HG03439 (cell line): Measurements from ENCODE around the gene ZBTB11.
"Not testable (repeated sequence)": the region's sequence is repeated elsewhere in the genome, so short reads cannot be mapped to it uniquely, and the experiment has no call there.

Experiments used
- ATAC-seq: cut with Tn5 transposase; IDR thresholded peaks from one replicate; pipeline ENCODE4 v1.9.1; 2021; ENCODE audit warnings: mild to moderate bottlenecking, moderate library complexity; ENCODE audit not compliant: unreplicated experiment

ZBTB11 gene

DNA sequence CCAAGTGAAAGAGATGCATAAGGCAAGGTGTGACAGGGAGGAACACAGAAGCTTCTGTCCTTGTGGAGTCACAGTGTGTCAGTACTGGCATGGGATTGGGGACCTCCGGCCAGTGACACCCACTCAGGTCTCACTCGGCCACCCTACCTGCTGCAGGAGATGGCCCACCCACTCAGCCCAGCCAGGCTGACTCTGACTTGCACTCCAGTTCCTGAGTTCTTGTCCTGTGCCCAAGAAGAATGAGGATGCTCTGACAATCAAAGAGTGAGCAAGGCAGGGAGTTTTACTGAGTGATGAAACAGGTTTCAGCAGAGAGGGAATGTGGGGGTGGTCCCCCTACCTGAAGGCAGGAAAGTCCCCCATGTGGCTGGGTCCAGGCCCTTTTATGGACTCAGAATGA is 52.1 kb downstream of the ZBTB11 start:
- ATAC-seq: no peak

DNA sequence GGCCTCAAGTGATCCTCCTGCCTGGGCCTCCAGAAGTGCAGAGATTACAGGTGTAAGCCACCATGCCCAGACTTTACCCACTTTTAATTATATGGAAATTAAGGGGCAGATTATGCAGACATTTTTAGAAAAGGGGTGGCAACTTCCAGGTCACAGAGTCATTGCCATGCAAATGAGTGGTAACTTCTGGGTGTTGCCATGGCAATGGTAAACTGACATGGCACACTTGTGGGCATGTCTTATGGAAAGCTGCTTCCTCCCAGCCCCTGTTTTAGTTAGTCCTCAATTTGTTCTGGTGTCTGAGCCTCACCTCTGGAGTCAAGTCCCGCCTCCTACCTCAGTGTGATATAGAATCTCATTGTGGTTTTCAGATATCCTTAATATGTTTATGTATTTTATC is 53.3 kb downstream of the ZBTB11 start:
- no peak for ATAC-seq

DNA sequence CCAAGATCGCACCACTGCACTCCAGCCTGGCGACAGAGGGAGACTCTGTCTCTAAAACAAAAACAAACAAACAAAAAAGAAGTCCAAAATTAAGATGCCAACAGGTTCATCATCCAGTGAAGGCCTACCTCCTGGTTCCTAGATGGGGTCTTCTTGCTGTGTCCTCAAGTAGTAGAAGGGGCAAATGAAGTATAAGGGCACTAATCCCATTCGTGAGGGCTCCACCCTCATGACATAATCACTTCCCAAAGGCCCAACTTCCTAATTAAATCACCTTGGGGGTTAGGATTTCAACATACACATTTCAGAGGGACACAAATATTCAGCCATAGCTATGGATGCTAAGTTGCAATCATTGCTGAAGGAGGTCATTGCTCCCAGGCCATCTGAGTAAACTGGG is 57.2 kb downstream of the ZBTB11 start:
- no peak for ATAC-seq

- no peak for ATAC-seq
Measured at GRCh38 chr3:101618726-101619125, 58.2 kb downstream of the ZBTB11 start.

- ATAC-seq: no peak
Measured at GRCh38 chr3:101617478-101617877, 59.5 kb downstream of the ZBTB11 start.

- ATAC-seq: no peak
Measured at GRCh38 chr3:101615525-101615924, 61.4 kb downstream of the ZBTB11 start.

GRCh38 chr3:101613014-101613413 is 63.9 kb downstream of the ZBTB11 start:
- not testable (repeated sequence) for ATAC-seq

DNA sequence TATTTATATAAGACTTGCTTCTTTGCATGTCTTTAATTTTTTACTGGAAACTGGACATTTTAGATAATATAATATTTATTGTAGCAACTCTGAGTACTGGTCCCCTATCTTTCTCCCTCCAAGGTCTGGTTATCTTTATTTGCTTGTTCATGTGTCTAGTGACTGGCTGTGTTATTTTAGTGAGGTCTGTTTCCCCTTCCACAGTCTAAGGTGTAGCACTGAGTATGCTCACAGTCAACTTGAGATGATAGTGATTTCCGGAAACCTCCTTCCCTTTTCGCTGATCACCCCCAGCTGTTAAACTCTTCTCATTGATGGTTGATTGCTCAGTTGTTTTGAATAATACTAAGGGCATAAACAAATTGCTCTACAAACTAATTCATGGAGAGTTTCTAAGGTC is 65.9 kb downstream of the ZBTB11 start:
- no peak for ATAC-seq

DNA sequence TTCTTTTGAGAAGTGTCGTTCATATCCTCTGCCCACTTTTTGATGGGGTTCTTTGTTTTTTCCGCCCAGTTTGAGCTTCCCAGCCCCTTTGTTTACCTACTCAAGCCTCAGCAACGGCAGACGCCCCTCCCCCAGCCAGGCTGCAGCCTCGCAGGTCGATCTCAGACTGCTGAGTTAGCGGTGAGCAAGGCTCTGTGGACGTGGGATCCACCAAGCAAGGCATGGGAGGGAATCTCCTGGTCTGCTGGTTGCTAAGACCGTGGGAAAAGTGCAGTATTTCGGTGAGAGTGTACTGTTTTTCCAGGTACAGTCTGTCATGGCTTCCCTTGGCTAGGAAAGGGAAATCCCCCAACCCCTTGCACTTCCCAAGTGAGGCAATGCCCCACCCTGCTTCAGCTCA is 71.5 kb downstream of the ZBTB11 start:
- not testable (repeated sequence) for ATAC-seq

- ATAC-seq: no peak
Measured at GRCh38 chr3:101603184-101603583, 73.7 kb downstream of the ZBTB11 start.

DNA sequence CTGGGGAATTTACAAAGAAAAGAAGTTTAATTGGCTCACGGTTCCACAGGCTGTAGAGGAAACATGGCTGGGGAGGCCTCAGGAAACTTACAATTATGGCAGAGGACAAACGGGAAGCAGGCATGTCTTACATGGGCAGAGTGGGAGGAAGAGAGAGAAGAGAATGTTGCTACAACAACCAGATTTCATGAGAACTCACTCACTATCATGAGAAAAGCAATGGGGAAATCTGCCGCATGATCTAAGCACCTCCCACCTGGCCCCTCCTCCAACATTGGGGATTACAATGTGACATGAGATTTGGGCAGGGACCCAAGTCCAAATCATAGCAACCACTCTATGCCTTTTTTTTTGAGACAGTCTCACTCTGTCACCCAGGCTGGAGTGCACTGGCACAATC is 74.2 kb downstream of the ZBTB11 start:
- ATAC-seq: no peak
